NT2/D1 (cell line): ENCODE results near the gene APAF1.

Experiments used
- DNase-seq: peaks from one replicate; pipeline ENCODE4 v3.0.0-alpha.2; 2011; ENCODE audit warnings: low read depth, low spot score
- H3K27me3 ChIP-seq: 2 replicates; pipeline ENCODE4 v1.6.0; 2011; ENCODE audit warnings: mild to moderate bottlenecking; ENCODE audit not compliant: insufficient read length, insufficient read depth
- H3K36me3 ChIP-seq: 2 replicates; pipeline ENCODE4 v1.6.1; 2011; ENCODE audit warnings: mild to moderate bottlenecking, low read length, mixed read lengths; ENCODE audit not compliant: insufficient read depth, insufficient read length
- H3K4me1 ChIP-seq: 2 replicates; pipeline ENCODE4 v1.5.1; 2011; ENCODE audit not compliant: insufficient read depth, insufficient read length
- H3K4me3 ChIP-seq: 2 replicates; pipeline ENCODE4 v1.5.1; 2011; ENCODE audit warnings: low read depth; ENCODE audit not compliant: insufficient read length
- H3K9ac ChIP-seq: 2 replicates; pipeline ENCODE4 v1.6.0; 2011; ENCODE audit warnings: low read depth; ENCODE audit not compliant: insufficient read length
- H3K9me3 ChIP-seq: 2 replicates; pipeline ENCODE4 v1.5.1; 2011; ENCODE audit warnings: mild to moderate bottlenecking, low read length; ENCODE audit not compliant: insufficient read depth
- SUZ12 ChIP-seq: IDR thresholded peaks from 2 replicates; pipeline ENCODE4 v1.6.1; 2011; ENCODE audit not compliant: insufficient read length, insufficient read depth; ENCODE audit errors: extremely low read depth
- YY1 ChIP-seq: IDR thresholded peaks from 2 replicates; pipeline ENCODE4 v1.6.1; 2011; ENCODE audit not compliant: insufficient read length, insufficient read depth
- ZNF274 ChIP-seq: IDR thresholded peaks from 2 replicates; pipeline ENCODE4 v1.6.1; 2011; ENCODE audit warnings: mild to moderate bottlenecking, low read depth, low read length

Gene APAF1

DNA sequence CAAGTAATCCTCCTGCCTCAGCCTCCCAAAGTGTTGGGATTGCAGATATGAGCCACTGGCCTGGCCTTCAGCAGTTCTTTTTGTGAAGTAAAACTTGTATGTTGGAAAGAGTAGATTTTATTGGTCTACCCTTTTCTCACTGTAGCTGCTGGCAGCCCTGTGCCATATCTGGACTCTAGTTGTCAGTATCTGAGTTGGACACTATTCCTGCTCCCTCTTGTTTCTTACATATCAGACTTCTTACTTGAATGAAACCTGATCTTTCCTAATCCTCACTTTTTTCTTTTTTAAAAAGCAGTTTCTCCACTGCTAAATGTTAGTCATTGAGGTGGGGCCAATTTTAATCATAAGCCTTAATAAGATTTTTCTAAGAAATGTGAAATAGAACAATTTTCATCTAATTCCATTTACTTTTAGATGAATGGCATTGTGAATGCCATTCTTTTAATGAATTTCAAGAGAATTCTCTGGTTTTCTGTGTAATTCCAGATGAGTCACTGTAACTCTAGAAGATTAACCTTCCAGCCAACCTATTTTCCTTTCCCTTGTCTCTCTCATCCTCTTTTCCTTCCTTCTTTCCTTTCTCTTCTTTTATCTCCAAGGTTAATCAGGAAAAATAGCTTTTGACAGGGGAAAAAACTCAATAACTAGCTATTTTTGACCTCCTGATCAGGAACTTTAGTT, 88.7 kb downstream of the APAF1 start:
- no peaks in the 10 kb centered on the region for H3K27me3 ChIP-seq
- no peaks in the 10 kb centered on the region for H3K4me1 ChIP-seq
- TF ChIP-seq SUZ12 (no peak), YY1 (no peak), ZNF274 (no peak)
- H3K4me3 ChIP-seq: no peak overlapping the region
- DNase-seq: no peak
- H3K36me3 ChIP-seq: peaks cover 39% of the 10 kb centered on the region
- H3K9me3 ChIP-seq: no peaks in the 10 kb centered on the region
- no peak overlapping the region for H3K9ac ChIP-seq

DNA sequence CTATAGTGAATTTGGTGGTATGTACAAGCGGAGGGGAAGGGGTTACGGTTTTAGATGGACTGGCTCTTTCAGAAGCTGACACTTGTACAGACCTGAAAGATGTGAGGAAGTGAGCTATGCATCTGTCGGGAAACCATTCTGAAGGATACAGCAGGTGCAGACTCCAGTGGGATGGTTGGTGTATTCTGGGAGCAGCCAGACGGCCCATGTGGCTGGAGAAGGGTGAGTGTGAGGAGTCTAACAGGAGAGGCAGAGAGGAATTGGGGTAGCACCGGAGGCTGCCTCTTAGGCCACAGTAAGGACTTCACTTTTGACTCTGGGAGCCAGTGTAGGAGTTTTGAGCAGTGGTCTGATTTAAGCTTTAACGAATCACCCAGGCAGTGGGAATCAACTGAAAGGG, 90.7 kb downstream of the APAF1 start:
- H3K4me1 ChIP-seq: no peaks in the 10 kb centered on the region
- TF ChIP-seq YY1: no peak
- H3K27me3 ChIP-seq: peaks cover 2% of the 10 kb centered on the region
- peaks cover 23% of the 10 kb centered on the region for H3K36me3 ChIP-seq
- H3K9me3 ChIP-seq: no peaks in the 10 kb centered on the region
- H3K4me3 ChIP-seq: no peak overlapping the region
- no peak overlapping the region for H3K9ac ChIP-seq
- no peak for DNase-seq

DNA sequence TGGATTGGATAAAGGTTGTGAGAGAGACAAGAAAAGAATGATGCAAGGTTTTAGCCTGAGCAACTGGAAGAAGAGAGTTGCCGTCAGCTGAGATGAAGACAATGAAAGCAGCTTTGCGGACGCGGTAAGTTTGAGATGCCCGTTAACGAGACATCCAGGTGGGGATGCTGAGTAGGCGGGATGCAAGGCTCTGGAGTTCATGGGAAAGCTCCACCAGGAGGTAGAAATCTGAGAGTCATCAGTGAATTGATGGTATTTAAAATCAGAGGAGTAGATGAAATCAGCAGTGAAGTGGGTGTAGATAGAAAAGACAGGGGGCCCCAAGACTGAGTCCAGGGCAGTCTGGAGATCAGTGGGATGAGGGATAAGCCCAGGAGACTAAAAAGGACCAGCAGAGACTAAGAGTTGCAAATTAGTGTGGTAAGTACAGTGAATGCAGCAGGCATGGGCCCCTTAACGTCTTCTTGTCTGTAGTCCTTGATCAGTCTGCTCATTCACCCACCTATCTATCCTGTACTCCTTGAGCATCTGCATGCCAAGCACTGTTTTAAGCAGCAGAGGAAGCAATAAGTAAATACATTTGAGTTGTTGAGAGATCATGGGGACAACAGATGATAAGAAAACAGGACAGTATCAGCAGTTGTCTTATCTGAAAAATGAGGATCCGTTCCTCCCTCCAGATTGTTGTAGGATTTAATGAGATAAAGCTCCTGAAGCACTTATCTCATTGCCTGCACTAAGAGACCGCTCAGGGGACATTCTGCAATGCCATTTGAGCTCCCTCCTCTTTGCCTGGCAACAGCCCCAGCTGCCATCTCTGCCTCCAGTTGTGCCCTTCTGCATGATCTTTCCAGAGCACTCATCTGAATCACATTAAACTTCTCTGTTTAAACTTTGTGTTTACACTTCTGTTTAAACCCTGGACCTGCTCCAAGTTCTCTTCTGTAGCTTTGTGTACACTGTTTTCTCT, 91.5 kb downstream of the APAF1 start:
- peaks cover 18% of the 10 kb centered on the region for H3K36me3 ChIP-seq
- no peak overlapping the region for H3K4me3 ChIP-seq
- H3K9me3 ChIP-seq: no peaks in the 10 kb centered on the region
- no peak for TF ChIP-seq YY1
- TF ChIP-seq ZNF274: no peak
- TF ChIP-seq SUZ12: no peak
- peaks cover 3% of the 10 kb centered on the region for H3K4me1 ChIP-seq
- no peak overlapping the region for H3K9ac ChIP-seq
- H3K27me3 ChIP-seq: peaks cover 2% of the 10 kb centered on the region
- DNase-seq: no peak

DNA sequence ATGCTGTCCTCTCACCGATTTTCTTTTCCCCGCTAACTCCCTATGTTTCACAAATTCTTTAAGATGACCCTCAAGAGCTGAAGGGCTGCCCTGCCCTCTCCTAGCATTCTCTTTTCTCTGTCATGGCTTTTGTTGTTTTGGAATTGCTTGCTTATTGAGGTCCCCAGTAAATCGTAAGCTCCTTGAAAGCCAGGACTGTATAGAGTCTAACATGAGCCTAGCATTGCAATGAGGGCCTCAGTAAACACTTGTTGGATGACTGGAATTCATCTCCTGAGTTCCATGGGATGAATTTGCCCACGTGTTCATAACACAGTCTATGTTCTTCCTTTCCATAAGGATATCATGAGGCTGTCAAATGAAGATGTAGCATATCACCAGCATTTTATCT, 92.2 kb downstream of the APAF1 start:
- Histone ChIP-seq H3K9ac (no peak overlapping the region), H3K27me3 (peaks cover 2% of the 10 kb centered on the region), H3K4me1 (peaks cover 4% of the 10 kb centered on the region), H3K36me3 (peaks cover 12% of the 10 kb centered on the region), H3K9me3 (no peaks in the 10 kb centered on the region), H3K4me3 (no peak overlapping the region)
- no peak for TF ChIP-seq ZNF274
- TF ChIP-seq YY1: no peak
- TF ChIP-seq SUZ12: no peak
- DNase-seq: no peak

DNA sequence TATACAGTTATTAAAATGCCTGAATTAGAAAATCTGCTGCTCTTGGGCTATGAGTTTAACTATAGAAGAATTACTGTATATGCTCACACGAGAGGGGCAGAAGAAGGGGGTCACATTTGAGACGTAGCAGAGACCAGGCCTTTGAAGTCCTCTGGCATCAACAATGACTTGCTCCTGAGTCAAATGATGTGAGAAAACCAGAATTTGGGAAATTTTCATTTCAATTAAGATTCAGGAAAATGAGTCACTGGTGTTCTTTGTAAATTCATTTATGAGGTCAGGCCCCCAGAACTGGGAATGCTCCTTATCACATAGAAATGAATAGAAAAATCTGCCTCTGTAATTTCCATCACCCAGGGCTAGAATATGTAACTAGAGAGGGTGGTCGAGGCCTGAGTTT, 92.9 kb downstream of the APAF1 start:
- DNase-seq: no peak
- H3K4me3 ChIP-seq: no peak overlapping the region
- TF ChIP-seq SUZ12: no peak
- no peak for TF ChIP-seq YY1
- TF ChIP-seq ZNF274: no peak
- peaks cover 8% of the 10 kb centered on the region for H3K4me1 ChIP-seq
- peaks cover 10% of the 10 kb centered on the region for H3K36me3 ChIP-seq
- no peak overlapping the region for H3K9ac ChIP-seq
- peaks cover 2% of the 10 kb centered on the region for H3K27me3 ChIP-seq
- H3K9me3 ChIP-seq: no peaks in the 10 kb centered on the region

DNA sequence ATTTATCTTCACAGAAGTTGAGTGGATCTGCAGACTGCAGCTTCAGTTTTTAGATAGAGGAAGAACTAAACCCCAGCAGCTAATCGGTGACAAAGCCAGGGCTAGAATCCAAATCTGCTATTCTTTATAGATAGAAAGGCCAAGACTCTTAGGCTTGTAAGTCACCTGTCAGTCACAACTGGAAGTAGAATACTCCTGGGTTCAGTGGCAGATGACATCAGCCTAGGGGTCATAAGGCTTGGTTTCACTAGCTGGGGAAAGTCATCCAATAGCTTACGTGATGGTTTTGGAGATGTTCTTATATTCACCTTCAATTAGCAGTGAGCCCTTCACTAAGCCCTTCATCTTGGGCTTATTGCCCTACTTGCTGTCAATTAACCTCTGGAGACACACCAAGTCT, 93.4 kb downstream of the APAF1 start:
- DNase-seq: no peak
- Histone ChIP-seq H3K4me3 (no peak overlapping the region), H3K4me1 (peaks cover 8% of the 10 kb centered on the region), H3K27me3 (peaks cover 2% of the 10 kb centered on the region), H3K9ac (no peak overlapping the region), H3K9me3 (no peaks in the 10 kb centered on the region), H3K36me3 (peaks cover 10% of the 10 kb centered on the region)
- no peak for TF ChIP-seq YY1

DNA sequence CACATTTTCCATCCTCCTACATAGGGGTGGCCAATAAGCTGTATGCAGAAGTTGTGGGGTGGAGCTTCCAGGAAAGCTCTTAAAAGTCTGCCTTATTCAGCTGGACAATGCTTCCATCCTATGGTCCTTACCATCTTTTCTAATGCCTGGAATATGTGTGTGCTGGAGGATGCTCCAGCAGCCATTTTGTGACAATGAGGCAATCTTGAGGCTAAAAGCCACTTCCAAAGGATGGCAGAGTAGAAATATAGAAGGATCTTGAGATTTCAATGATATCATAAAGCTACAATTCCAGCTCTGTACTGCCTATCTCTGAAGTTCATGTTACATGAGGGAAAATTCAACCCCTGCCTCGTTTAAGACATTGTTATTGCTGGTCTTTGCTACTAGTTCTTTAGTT, 95.7 kb downstream of the APAF1 start:
- Histone ChIP-seq H3K4me1 (peaks cover 8% of the 10 kb centered on the region), H3K36me3 (peaks cover 1% of the 10 kb centered on the region), H3K9me3 (no peaks in the 10 kb centered on the region), H3K4me3 (no peak overlapping the region), H3K9ac (no peak overlapping the region), H3K27me3 (peaks cover 15% of the 10 kb centered on the region)
- no peak for TF ChIP-seq SUZ12
- no peak for TF ChIP-seq YY1
- no peak for DNase-seq
